Measurements from ENCODE around the gene HOXC9. TPM values are rescaled to one million over a fixed set of nuclear protein-coding genes. Genes with fewer than 3 reads are reported as not detected.

Gene HOXC9
- total and polyA plus RNA-seq, 2 of the 8 experiments (the other 6 are each of a cell fraction or from before 2014, with no cell fraction given) = not detected

DNA sequence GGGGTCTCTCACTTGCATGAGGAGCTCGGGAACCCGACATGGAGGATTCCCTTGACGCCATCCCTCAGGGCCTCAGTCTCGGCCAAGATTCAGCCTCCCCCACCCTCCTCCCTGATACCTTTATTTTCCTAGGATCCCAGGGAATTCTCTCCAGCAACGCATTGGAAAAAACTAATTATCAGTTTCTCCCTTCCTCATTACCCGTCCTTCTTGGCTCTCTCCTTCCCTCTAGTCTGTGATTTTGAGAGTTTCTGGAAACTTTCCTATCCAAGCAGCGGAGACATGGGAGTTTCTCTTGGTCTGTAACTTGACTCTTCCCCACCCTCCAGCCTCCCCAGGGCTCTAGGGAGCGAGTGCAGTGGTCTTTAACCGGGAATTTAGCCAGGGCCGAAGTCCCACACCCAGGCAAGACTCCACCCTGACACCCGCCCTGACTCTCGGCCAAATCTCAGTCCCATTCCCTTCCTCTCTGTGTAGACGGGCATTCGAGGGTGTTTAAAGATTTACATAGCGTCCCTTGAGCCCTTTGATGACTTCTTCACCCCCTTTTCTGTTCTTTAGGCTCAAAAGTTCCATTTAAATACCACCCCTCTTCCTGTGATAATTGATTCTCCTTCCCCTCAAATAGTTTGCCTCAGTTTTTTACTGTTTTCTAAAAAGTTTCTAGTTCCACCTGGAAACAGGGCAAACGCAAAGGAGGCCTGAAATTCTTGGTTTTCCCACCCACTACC lies 39.6 kb downstream of the HOXC9 start:
- Histone ChIP-seq H3K79me1 (ENCODE audit: low read depth, low read length) (no peaks in the 10 kb centered on the region), H3K23me2 (ENCODE audit: low read depth, low read length) (no peaks in the 10 kb centered on the region), H2BK15ac (ENCODE audit: low read length) (no peak overlapping the region), H3K18ac (ENCODE audit: extremely low read depth, low read length) (no peak overlapping the region), H3K4ac (replicated peaks; ENCODE audit: insufficient read length, low read depth, low read length) (no peak overlapping the region), H3K9me3 (ENCODE audit: insufficient read depth in 2 of 2, low read depth in 1 of 2, low read length in 1 of 2) (no peaks in the 10 kb centered on the region; a peak in 2 of 4 replicates), H4K5ac (ENCODE audit: insufficient read length, low read depth, low read length) (no peak overlapping the region), H3K4me1 (replicated peaks in 1 of 4; ENCODE audit: control insufficient read depth in 3 of 4, insufficient read depth in 4 of 4, low read length in 3 of 4) (no peaks in the 10 kb centered on the region; a peak in 2 of 7 replicates), H3K14ac (ENCODE audit: insufficient read length) (no peak overlapping the region), H3K9ac (replicated peaks in 1 of 4; ENCODE audit: extremely low read depth in 1 of 4, low read depth in 3 of 4, low read length in 3 of 4) (no peak overlapping the region), H3K4me2 (ENCODE audit: insufficient read depth in 1 of 2, low read depth in 2 of 2, low read length in 2 of 2) (no peak overlapping the region), H4K20me1 (replicated peaks in 1 of 2; ENCODE audit: control insufficient read depth in 1 of 2, insufficient read depth in 2 of 2, low read length in 2 of 2) (peaks cover 9 to 20% of the 10 kb centered on the region in 2 experiments), H3K56ac (replicated peaks; ENCODE audit: insufficient read length, low read depth, low read length) (no peak overlapping the region), H3K79me2 (ENCODE audit: control insufficient read depth in 1 of 2, insufficient read depth in 2 of 2, low read length in 2 of 2) (no peaks in the 10 kb centered on the region), H4K8ac (ENCODE audit: extremely low read depth, insufficient read depth, low read length) (no peak overlapping the region), H4K91ac (replicated peaks; ENCODE audit: insufficient read length, low read length) (no peak overlapping the region), H3K4me3 (ENCODE audit: extremely low read depth in 1 of 4, insufficient read depth in 2 of 4, low read depth in 3 of 4, low read length in 4 of 4) (no peak overlapping the region), H2BK5ac (ENCODE audit: low read depth, low read length) (no peak overlapping the region), H2AFZ (ENCODE audit: low read length) (no peak overlapping the region), H3K27ac (ENCODE audit: low read depth, low read length) (no peak overlapping the region), H3K36me3 (ENCODE audit: control insufficient read depth in 2 of 4, insufficient read depth in 4 of 4, low read length in 3 of 4) (peaks cover 0 to 2% (median 0%) of the 10 kb centered on the region in 4 experiments; a peak in 1 of 8 replicates), H2BK120ac (replicated peaks; ENCODE audit: low read depth, low read length) (no peak overlapping the region), H2BK12ac (ENCODE audit: low read depth, low read length) (no peak overlapping the region), H2BK20ac (ENCODE audit: low read length) (no peak overlapping the region), H3K27me3 (replicated peaks in 1 of 4; ENCODE audit: control insufficient read depth in 3 of 4, extremely low read depth in 1 of 4, insufficient read depth in 3 of 4, low read length in 3 of 4) (peaks cover 95 to 100% (median 99%) of the 10 kb centered on the region in 4 experiments), H2AK5ac (ENCODE audit: low read depth, low read length) (no peak overlapping the region), H3K23ac (ENCODE audit: insufficient read length) (no peak overlapping the region)
- ChIA-PET POLR2A (ENCODE audit: partially characterized antibody) (interaction anchor here (1.6 kb wide), 1 partner anchor 16 kb away, joined by 3 read pairs; no protein-coding TSS in a partner anchor), CTCF (ENCODE audit: partially characterized antibody) (interaction anchor here (0.8 to 20.0 kb wide), 8 partner anchors 8 to 293 kb away, joined by 3 to 339 read pairs (median 5); partner anchors contain the start of gene SMUG1)
- TF ChIP-seq CREB1 (IDR thresholded peaks at IDR 0.05) (no peak), KDM5A (IDR thresholded peaks at IDR 0.05; ENCODE audit: low read length) (no peak), EZH2 (IDR thresholded peaks at IDR 0.05; ENCODE audit: low read depth, low read length, severe bottlenecking) (peak; percentile 69), POLR2AphosphoS5 (IDR thresholded peaks at IDR 0.05; ENCODE audit: low read depth, low read length) (peak; percentile 32; the same call in 1 of the 2 replicates), SUZ12 (IDR thresholded peaks at IDR 0.05; ENCODE audit: low read length) (peak; percentile 60; the same call in 1 of the 2 replicates), RNF2 (IDR thresholded peaks at IDR 0.05; ENCODE audit: borderline replicate concordance, low read depth, low read length, missing control alignments, poor library complexity, severe bottlenecking) (peak; percentile 46)
- 19% methylated on average over 16 of the region's 16 CpGs; no CpG with 5 or more reads in 1 of the 2 experiments for WGBS, 2 experiments (ENCODE audit: extremely low coverage in 1 of 2, insufficient coverage in 1 of 2, insufficient read length in 1 of 2, insufficient replicate concordance in 2 of 2, low coverage in 1 of 2, low lambda C conversion rate in 2 of 2, missing lambda C conversion rate in 1 of 2)
- no peak for DNase-seq (ENCODE audit: low read depth in 1 of 2, low spot score in 2 of 2)
- no peak for FAIRE-seq
